A549 (cell line): ENCODE measurements around the gene SLC35F3.

ENCODE experiments used
- EP300 ChIP-seq, 2 experiments: fragments of >200 bp; sonication (Bioruptor Twin); formaldehyde crosslinking; IDR thresholded peaks; 2 replicates in 1 of 2; 3 replicates in 1 of 2; pipeline ENCODE4 v1.6.1; 2016 to 2017
- JUN ChIP-seq, 2 experiments: fragments of >200 bp; sonication (Bioruptor Twin); formaldehyde crosslinking; IDR thresholded peaks; 2 replicates in 1 of 2; 3 replicates in 1 of 2; pipeline ENCODE4 v1.6.1; 2016 to 2017
- MAFK ChIP-seq: fragments of 450-650 bp; IDR thresholded peaks from 2 replicates; pipeline ENCODE4 v1.6.1; 2014; ENCODE audit not compliant: partially characterized antibody

DNA sequence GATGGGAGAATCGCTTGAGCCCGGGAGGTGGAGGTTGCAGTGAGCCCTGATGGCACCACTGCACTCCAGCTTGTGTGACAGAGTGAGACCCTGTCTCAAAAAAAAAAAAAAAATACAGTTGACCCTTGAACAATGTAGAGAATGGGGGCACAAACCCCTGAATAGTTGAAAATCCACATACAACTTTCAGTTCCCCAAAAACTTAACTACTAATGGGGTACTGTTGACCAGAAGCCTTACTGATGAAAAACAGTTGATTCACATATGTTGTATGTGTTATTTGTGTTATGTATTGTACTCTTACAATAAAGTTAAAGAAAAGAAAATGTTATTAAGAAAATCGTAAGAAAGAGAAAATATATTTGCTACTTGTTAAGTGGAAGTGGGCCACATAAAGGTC is 417.6 kb downstream of the SLC35F3 start:
- TF ChIP-seq JUN (IDR thresholded peaks at IDR 0.05) (no peak), MAFK (no peak), EP300 (IDR thresholded peaks at IDR 0.05) (no peak)
